H1 (cell line): Measurements from ENCODE around the gene SYPL1.

ENCODE experiments used
- CTCF ChIP-seq, 3 experiments: IDR thresholded peaks; 1 replicate in 2 of 3; 2 replicates in 1 of 3; pipeline versions ENCODE4 v1.5.1 to v1.6.1; 2011; ENCODE audit warnings: low read length in 3 of 3, mild to moderate bottlenecking in 3 of 3, inconsistent platforms in 2 of 3, low read depth in 1 of 3, moderate library complexity in 1 of 3; ENCODE audit not compliant: insufficient read depth in 1 of 3; ENCODE audit errors: control extremely low read depth in 1 of 3
- GTF2F1 ChIP-seq: IDR thresholded peaks from 2 replicates; pipeline ENCODE4 v1.6.1; 2012; ENCODE audit warnings: low read depth, low read length, improper control_type of control experiment, borderline replicate concordance
- KDM5A ChIP-seq: fragments of 200-600 bp; IDR thresholded peaks from 2 replicates; pipeline ENCODE4 v1.7.1; 2012; ENCODE audit warnings: mild to moderate bottlenecking, low read length, inconsistent platforms, mixed read lengths
- SIN3A ChIP-seq, 2 experiments: IDR thresholded peaks in 1 of 2; conservative IDR thresholded peaks in 1 of 2; 2 replicates each; pipeline ENCODE4 v1.6.1; 2011 to 2012; ENCODE audit warnings: low read length in 2 of 2, improper control_type of control experiment in 1 of 2, low read depth in 1 of 2, mild to moderate bottlenecking in 1 of 2
- TAF1 ChIP-seq: IDR thresholded peaks from 2 replicates; pipeline ENCODE4 v1.6.1; 2011; ENCODE audit warnings: mild to moderate bottlenecking, low read depth, low read length
- TF ChIP-seq, protein P1 (sequence below): IDR thresholded peaks from 2 replicates; pipeline ENCODE4 v1.6.1; 2012; ENCODE audit warnings: inconsistent platforms

GRCh38 chr7:106121189-106121810 is 9.2 kb upstream of the SYPL1 start:
- TF ChIP-seq GTF2F1 (no peak), TAF1 (no peak), CTCF (IDR thresholded peaks at IDR 0.05; ENCODE audit: control extremely low read depth in 1 of 3, insufficient read depth in 1 of 3, low read depth in 1 of 3, low read length in 3 of 3) (no peak), SIN3A (conservative IDR thresholded peaks at IDR 0.05 in 1 of 2, IDR thresholded peaks at IDR 0.05 in 1 of 2; ENCODE audit: low read depth in 1 of 2, low read length in 2 of 2) (no peak), KDM5A (no peak)
- TF ChIP-seq, protein P1, sequence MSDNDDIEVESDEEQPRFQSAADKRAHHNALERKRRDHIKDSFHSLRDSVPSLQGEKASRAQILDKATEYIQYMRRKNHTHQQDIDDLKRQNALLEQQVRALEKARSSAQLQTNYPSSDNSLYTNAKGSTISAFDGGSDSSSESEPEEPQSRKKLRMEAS: no peak
